Measurements from ENCODE around the gene ZCCHC3.

Gene ZCCHC3

GRCh38 chr20:305745-306144, 8.4 kb downstream of the ZCCHC3 start:
- no peak for DNase-seq (ENCODE audit: low read depth)
- no peak for TF ChIP-seq CTCF (IDR thresholded peaks at IDR 0.05; ENCODE audit: insufficient read depth, low read depth, low read length, missing control alignments)
- H3K4me3 ChIP-seq (ENCODE audit: low read length), result no peak overlapping the region

GRCh38 chr20:308427-309038, 11.2 kb downstream of the ZCCHC3 start:
- H3K4me3 ChIP-seq (ENCODE audit: low read length), result no peak overlapping the region
- DNase-seq (ENCODE audit: low read depth), result peak; percentile 87
- no peak for TF ChIP-seq CTCF (IDR thresholded peaks at IDR 0.05; ENCODE audit: insufficient read depth, low read depth, low read length, missing control alignments)

- DNase-seq (ENCODE audit: low read depth), result no peak
- no peak for TF ChIP-seq CTCF (IDR thresholded peaks at IDR 0.05; ENCODE audit: insufficient read depth, low read depth, low read length, missing control alignments)
- no peak overlapping the region for H3K4me3 ChIP-seq (ENCODE audit: low read length)
Observed at GRCh38 chr20:309306-309840, 12.0 kb downstream of the ZCCHC3 start.

- peak; percentile 72 for DNase-seq (ENCODE audit: low read depth)
- H3K4me3 ChIP-seq (ENCODE audit: low read length), result no peak overlapping the region
- no peak for TF ChIP-seq CTCF (IDR thresholded peaks at IDR 0.05; ENCODE audit: insufficient read depth, low read depth, low read length, missing control alignments)
Observed at GRCh38 chr20:309841-310644, 12.7 kb downstream of the ZCCHC3 start.

GRCh38 chr20:310645-311044, 13.3 kb downstream of the ZCCHC3 start:
- TF ChIP-seq CTCF (IDR thresholded peaks at IDR 0.05; ENCODE audit: insufficient read depth, low read depth, low read length, missing control alignments), result no peak
- DNase-seq (ENCODE audit: low read depth), result no peak
- H3K4me3 ChIP-seq (ENCODE audit: low read length), result no peak overlapping the region

- TF ChIP-seq CTCF (IDR thresholded peaks at IDR 0.05; ENCODE audit: insufficient read depth, low read depth, low read length, missing control alignments), result no peak
- H3K4me3 ChIP-seq (ENCODE audit: low read length), result no peak overlapping the region
- no peak for DNase-seq (ENCODE audit: low read depth)
Observed at GRCh38 chr20:311609-312008, 14.2 kb downstream of the ZCCHC3 start.

Data from epithelial cell of esophagus (primary cell).